ENCODE results near the gene NEMP1.
"Not testable (repeated sequence)": the region's sequence is repeated elsewhere in the genome, so short reads cannot be mapped to it uniquely, and the experiment has no call there.

Gene NEMP1

GRCh38 chr12:57090490-57090889, 11.9 kb upstream of the NEMP1 start:
- no peak for DNase-seq

DNA sequence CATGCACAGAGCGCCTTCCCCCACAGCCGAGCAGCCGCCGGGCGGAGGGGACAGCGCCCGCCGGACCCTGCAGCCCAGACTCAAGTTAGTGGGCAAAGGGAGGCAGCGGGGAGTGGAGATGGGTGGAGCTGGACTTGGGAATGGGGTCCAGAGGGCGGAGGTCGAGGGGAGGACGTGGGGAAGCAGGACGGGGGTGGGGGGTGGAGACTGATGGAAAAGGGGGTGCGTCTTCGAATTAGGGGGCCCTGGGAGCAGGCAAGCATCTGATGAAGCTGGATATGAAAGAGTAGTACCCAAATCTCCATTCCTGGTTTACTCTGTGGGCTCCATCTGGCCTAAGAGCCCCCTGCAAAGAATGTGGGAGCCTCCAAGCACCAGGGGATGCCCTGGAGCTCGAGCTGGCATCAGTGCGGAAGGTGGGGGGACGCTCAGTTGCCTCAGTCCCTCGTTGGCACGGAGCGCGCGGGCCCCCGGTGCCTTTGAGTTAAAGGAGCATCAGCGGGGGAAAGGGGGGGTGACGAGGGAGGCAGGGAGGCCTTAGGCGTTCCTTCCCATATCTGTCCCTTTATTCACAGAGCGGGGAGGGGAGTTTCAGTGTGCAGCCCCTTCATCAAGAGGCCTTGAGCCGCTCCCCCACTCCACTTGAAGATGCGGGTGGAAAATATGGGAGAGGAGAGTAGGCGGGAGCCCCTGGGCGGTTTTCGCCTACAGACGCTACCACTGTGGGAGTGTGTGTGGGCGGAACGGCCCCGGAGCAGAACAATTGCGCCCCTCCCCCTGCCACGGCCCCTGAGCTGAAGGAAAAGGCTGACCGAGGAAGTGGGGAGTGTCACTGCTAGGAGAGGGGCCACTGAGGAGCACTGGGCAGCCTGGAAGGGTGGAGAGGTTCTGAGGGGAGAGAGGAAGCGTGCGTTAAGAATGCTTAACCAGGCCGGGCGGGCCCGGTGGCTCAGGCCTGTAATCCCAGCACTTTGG, 11.0 kb upstream of the NEMP1 start:
- DNase-seq: peak; percentile 28

DNA sequence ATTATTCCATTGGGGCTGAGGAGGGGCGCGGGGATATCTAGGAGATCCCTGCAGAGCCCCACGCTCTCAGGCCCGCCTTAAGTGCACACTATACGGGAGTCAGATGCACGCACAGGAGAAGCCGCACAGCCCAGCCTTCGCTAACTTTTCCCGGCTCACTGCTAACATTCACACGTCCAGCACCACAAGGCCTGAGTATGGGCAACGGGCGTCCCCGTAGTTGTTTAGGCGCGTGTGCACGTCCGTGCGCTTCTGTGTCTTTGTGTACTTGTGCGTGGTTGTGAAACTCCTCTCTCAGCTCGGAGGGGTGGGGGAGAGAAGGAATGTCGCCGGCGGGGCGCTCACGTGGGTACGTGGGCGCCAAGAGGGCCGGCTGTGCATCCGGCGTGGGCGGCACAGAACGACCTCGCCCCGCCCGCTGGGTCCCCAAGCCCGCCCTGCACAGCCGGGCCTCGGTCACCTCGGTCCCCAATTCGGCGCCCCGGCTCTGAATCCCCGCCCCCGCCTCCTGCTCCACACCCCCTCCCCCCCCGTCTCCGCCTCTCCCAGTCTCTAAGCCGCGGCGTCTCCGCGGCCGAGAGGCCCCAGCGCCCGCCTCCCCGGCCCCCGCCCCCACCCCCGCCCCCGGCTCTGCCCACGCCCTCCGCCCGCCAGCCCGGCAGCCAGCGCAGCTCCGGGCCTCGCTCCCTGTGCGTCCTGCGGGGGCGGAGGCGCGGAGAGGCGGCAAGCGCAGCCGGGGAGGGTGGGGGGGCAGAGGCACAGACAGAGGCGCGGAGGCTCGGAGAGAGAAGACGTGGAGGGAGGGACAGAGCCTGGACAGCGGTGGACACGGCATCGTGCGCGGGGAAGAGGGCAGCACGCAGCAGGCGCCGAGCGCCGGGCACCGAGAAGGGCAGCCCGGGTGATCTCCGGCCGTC, 10.0 kb upstream of the NEMP1 start, which contains the start of gene NAB2:
Gene NAB2, plus strand, starts transcription at position 761 of the 917 bp plus-strand sequence. CDS start 158 bp downstream, outside the sequence.
- peak; percentile 87 for DNase-seq

DNA sequence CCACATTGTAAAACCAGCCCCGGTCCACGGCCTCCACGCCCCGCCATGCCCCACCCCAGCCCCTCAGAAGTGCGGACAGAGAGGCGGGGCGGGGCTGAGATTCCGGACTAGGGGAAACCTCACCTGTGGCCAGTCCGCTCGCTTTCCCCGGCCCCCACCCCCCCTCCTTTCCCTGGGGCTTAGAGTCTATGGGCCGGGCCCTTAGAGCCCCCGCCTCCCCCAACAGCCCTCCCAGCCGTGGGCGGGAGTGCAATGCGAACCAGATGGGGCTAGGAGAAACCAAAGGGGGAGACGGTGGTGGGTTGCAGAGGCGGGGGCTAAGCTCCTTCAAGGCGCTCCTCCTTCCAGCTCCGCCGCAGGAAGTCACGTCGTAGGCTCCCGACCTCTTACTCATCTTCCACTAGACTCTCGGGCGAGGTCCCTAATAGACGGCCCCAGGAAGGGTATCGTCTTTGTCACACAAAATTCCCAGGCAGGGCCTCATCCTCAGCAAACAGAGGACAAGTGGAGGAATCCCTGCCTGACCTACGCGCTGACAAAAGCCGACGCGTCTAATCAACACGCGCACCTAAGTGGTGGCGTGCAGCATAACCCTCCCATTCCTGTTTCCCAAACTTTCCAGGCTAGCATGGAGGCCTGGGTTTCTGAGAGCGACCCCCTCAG, 9.2 kb upstream of the NEMP1 start:
- DNase-seq: peak; percentile 36

DNA sequence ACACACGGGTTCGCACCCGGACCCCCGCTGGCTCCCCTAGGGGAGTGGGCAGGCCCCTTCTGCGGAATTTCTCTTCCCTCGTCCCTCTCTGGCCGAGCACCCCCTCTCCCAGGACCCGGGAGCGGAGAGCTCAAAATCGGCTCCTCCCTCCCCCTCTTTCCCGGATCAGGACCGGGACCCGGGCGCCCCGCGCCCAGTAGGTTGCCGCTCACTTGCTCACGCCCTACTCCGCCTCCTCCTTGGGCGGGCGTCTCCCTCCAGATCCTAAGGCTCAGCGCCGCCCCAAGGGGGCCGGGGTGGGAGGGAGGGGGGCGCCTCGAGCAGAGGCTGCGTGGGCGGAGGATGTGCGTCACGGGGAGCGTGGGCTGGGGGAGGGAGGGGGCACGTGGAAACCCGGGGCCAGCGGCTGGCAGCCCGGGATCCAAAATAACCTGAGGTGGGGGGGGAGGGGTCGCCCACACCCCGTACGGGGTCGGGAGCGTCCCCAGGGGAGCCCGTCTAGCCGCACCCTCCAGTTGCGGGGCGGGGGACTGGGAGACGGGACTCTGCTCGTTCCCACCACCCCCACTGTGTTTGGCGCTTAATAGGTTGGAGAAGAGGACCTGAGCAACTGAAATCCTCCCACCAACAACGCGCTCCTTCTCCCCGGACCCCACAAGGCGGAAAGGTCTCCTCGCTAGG, 8.6 kb upstream of the NEMP1 start:
- peak; percentile 57 for DNase-seq

DNA sequence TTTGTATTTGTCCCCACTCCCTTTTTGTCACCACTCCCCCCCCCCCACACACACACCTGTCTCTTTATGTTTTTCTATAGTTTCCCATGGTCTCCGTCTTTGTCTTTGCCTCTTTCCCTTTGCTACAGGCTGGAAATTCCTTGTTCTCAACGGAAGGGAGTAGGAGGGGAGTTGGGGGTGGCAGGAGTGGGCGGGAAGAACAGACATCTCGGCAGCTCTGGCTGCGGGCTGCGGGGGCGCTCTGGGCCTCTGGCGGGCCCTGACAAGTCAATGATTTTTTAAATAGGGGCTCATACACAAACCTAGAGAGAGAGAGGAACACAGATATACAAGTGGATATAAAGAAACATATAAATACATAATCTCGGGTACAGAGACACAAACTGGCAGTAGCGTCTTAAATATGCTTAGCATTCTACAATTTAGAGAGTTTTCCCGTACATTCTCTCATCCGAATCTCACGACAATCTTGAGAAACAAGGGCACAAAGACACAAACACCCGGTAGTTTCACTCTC, 8.0 kb upstream of the NEMP1 start:
- peak; percentile 50 for DNase-seq

DNA sequence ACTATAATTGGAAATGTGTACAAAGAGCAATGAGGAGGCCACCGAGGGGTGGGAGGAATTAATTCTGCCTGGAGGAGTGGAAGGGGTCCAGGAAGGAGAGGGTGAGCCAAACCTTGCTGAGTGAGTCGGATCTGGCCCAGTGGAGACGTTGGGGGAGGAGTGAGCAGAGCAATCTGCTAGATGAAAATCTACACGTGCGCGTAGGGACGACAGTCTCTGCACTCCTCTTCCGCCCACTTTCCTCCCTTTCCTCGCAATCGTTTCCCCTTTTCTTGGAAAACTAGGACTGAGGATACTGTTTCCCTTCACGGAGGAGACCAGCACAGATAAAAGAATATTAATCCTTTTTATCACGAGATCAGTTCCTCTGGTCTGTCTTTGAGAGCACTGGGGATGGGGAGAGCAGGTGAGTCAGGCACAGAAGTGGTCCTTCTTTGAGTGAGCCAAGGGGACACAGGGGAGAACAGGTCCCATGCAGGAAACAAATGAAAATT, 7.5 kb upstream of the NEMP1 start:
- no peak for DNase-seq

- DNase-seq: no peak
These were observed 2.3 kb upstream of the NEMP1 start for GRCh38 chr12:57080855-57081254.

- DNase-seq: no peak
These were observed 1.2 kb upstream of the NEMP1 start for GRCh38 chr12:57079821-57080220.

DNA sequence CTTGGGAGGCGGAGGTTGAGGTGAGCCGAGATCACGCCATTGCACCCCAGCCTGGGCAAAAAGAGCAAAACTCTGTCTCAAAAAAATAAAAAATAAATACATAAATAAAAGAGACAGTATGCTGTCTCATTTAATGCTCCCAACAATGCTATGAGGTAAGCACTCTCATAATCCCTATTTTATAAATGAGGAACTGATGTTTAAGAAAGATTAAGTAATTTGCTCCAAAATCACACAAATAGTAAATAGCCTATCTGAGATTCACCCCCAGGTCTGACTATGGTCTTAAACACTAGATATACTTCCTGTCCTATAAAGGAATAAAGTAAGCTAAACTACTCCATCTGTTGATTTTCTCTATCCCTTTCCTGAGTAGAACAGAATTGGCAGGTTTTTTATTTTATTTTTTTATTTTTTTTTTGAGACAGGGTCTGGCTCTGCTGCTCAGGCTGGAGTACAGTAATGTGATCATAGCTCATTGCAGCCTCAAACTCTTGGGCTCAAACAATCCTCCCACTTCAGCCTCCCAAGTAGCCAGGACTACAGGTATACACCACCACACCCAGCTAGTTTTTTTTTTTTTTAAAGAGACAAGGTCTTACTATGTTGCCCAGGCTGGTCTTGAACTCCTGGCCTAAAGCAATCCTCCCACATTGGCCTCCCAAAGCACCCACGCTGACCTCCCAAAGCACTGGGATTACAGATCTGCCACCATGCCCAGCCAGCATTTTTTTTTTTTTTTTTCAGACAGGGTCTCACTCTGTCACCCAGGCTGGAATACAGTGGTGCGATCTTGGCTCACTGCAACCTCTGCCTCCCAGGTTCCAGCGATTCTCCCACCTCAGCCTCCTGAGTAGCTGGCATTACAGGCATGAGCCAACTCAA, 4.8 kb downstream of the NEMP1 start:
- DNase-seq: not testable (repeated sequence)

DNA sequence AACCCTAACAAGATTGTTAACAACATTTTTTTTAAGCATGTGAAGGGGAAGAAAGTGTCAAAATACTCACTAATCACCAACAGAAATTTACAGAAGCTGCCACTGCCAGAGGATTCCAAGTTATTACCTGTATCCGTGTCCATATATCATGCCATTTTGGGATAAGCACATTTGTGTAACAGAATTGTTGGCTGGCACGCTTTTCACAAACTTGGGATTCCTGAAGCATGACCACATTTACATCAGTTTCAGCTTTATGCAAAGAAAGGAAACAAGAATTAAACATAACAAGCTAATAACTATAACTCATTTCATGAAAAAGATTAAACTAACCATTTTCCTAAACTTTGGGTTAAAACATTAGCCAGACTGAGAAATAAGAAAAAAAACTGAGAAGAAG, 5.9 kb downstream of the NEMP1 start:
- DNase-seq: no peak

DNA sequence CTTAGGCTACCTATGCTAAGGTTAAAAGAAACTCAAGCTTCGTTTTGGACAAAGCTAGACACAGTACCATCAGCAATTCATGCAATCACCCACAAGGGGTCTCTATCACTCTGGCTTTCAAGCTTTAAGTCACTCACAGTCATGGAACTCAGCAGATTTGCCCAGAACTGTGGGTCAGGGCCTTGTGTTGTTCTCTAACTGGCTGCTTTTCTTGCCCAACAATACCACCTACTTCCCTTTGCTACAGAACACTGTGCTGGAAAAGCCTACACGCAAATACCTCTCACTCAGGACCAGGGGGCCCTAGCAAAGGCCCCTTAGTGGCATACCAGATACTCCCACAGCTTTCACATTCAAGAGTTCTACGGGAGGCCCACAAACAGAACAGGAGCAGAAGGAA, 9.1 kb downstream of the NEMP1 start:
- peak; percentile 84 for DNase-seq

GRCh38 chr12:57066245-57066644, 12.3 kb downstream of the NEMP1 start:
- no peak for DNase-seq

DNA sequence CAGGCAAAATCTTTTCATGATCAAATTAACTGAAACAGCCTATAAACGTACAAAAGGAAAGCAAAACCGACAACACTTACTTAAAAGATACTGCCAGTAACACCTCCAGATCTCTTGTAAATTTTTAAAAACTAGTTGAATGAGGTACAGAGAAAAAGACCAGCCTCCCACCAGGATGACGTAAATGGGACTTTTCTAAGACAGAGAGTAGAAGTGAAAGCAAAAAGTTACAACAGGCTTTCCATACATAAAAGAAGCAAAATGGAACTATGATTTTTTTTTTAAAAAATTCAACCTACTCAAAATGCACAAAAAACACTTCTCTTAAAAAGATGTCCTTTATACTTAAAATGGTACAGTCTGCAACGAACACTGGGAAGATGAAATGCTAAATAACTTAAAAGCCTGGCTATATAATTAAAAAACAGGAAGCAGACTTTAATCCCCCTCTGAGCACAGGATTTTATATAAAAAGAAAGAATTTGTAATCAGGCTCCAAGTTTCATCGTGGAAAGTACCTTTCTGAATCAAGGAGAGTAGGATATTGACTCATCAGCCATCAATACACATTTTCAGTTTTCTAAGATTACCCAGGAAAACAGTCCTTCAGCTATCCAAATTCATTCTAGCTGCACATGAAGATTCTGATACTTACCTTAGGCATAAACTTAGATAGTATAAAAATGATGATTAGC, 14.5 kb downstream of the NEMP1 start:
- no peak for DNase-seq

DNA sequence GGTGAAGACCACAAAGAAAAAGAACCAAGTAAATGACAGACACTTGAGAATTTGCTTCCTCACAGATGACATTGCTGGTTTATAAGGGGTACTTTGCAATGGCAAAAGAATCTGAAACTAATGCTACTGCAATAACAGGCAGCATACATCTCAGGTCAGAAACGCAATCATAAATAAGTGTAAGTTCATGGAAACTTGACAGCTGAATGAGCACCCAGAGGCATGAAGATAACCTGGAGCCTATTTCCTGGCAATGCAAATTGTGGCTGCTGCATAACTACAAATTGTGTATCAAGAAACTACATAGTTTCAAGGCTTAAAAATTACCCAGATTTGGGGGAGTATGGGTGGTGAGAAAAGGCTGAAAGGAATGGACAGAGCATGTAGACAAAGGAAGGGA, 20.1 kb downstream of the NEMP1 start:
- no peak for DNase-seq

GRCh38 chr12:57057067-57057751, 21.4 kb downstream of the NEMP1 start:
- DNase-seq: no peak

DNA sequence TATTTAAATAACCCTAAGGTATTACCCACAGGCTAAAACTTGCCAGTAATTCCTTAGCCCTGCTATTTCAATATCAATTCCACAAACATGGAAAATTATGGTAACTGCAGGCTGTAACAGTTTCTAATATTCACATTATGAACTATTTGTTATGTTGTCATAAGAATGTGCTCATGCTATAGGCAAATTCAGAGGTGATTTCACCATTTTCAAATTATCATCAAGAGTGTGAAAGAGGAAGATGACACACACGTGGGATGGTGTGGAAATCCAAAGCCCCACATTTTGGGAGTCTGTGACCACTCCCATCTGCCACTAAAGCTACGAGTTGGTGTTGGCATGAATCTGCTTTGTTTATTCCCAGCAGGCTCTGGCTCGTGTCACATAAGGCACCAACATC, 22.8 kb downstream of the NEMP1 start:
- no peak for DNase-seq

DNA sequence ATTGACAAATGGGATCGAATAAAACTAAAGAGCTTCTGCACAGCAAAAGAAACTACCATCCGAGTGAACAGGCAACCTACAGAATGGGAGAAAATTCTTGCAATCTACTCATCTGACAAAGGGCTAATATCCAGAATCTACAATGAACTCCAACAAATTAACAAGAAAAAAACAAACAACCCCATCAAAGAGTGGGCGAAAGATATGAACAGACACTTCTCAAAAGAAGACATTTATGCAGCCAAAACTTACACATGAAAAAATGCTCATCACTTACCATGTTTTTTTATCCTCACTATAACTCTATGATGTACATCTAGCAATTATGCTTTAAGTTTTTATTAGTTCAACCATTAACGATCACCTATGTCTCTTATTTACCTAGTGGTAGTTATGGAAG, 24.7 kb downstream of the NEMP1 start:
- not testable (repeated sequence) for DNase-seq

GRCh38 chr12:57053146-57053545, 25.4 kb downstream of the NEMP1 start:
- DNase-seq: not testable (repeated sequence)

- no peak for DNase-seq
These were observed 27.6 kb downstream of the NEMP1 start for GRCh38 chr12:57051011-57051410.
